PC-3 (cell line): Measurements from ENCODE around the gene GID4.

Experiments used
- EZH2 ChIP-seq: fragments of 300-600 bp; sonication (generic); IDR thresholded peaks from one replicate; pipeline ENCODE4 v1.6.1; 2017; ENCODE audit warnings: antibody characterized with exemption, mild to moderate bottlenecking, low read length; ENCODE audit not compliant: unreplicated experiment
- EZH2phosphoT487 ChIP-seq: fragments of 300-600 bp; sonication (generic); IDR thresholded peaks from 2 replicates; pipeline ENCODE4 v1.6.1; 2018; ENCODE audit warnings: mild to moderate bottlenecking, antibody characterized with exemption, low read length, borderline replicate concordance
- TF ChIP-seq, protein P1 (sequence below): fragments of 300-600 bp; sonication (generic); conservative IDR thresholded peaks from 2 replicates; pipeline ENCODE4 v1.5.1; 2017; ENCODE audit warnings: antibody characterized with exemption, low read depth, mild to moderate bottlenecking, low read length

DNA sequence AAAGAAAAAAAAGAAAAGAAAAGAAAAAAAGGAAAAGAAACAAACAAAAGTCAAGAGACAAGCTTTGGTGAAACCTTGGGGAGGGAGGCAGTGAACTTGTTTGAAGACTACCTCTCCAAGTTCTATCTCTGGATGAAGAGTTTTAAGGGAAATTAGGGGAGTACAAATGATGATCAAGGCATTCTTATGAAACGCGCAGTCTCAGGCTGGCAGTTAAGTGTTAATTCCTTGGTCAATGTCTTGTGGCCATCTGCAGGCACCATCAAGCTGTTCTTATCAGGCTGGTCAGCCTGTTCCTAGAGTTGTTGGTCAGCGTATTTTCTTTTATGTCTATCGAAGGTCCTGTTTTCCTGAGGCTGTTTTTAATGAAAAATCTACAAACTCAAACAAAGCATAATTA lies 40.3 kb downstream of the GID4 start:
- no peak for TF ChIP-seq EZH2
- TF ChIP-seq, protein P1, sequence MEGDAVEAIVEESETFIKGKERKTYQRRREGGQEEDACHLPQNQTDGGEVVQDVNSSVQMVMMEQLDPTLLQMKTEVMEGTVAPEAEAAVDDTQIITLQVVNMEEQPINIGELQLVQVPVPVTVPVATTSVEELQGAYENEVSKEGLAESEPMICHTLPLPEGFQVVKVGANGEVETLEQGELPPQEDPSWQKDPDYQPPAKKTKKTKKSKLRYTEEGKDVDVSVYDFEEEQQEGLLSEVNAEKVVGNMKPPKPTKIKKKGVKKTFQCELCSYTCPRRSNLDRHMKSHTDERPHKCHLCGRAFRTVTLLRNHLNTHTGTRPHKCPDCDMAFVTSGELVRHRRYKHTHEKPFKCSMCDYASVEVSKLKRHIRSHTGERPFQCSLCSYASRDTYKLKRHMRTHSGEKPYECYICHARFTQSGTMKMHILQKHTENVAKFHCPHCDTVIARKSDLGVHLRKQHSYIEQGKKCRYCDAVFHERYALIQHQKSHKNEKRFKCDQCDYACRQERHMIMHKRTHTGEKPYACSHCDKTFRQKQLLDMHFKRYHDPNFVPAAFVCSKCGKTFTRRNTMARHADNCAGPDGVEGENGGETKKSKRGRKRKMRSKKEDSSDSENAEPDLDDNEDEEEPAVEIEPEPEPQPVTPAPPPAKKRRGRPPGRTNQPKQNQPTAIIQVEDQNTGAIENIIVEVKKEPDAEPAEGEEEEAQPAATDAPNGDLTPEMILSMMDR: no peak
- TF ChIP-seq EZH2phosphoT487: no peak
